ENCODE results near the gene PRPS1L1.

The PRPS1L1 gene

GRCh38 chr7:18019555-18019954 is 8.1 kb downstream of the PRPS1L1 start:
- TF ChIP-seq CTCF (IDR thresholded peaks at IDR 0.05), result no peak
- no peaks in the 10 kb centered on the region for H3K36me3 Mint-ChIP-seq (ENCODE audit: low read depth)
- no peaks in the 10 kb centered on the region for H3K9me3 Mint-ChIP-seq
- no peaks in the 10 kb centered on the region for H3K4me1 Mint-ChIP-seq
- H3K4me3 Mint-ChIP-seq, result no peak overlapping the region
- H3K27ac Mint-ChIP-seq, result no peak overlapping the region
- H3K27me3 Mint-ChIP-seq (ENCODE audit: low read depth, poor library complexity), result no peaks in the 10 kb centered on the region
- no peak for DNase-seq

GRCh38 chr7:18018296-18019215 is 9.1 kb downstream of the PRPS1L1 start:
- no peaks in the 10 kb centered on the region for H3K36me3 Mint-ChIP-seq (ENCODE audit: low read depth)
- H3K27me3 Mint-ChIP-seq (ENCODE audit: low read depth, poor library complexity), result no peaks in the 10 kb centered on the region
- no peaks in the 10 kb centered on the region for H3K9me3 Mint-ChIP-seq
- no peaks in the 10 kb centered on the region for H3K4me1 Mint-ChIP-seq
- no peak overlapping the region for H3K27ac Mint-ChIP-seq
- no peak for DNase-seq
- H3K4me3 Mint-ChIP-seq, result no peak overlapping the region
- no peak for TF ChIP-seq CTCF (IDR thresholded peaks at IDR 0.05)

GRCh38 chr7:18016547-18017444 is 10.8 kb downstream of the PRPS1L1 start:
- Mint-ChIP-seq H3K9me3 (no peaks in the 10 kb centered on the region), H3K4me3 (no peak overlapping the region), H3K4me1 (no peaks in the 10 kb centered on the region), H3K27ac (no peak overlapping the region), H3K27me3 (ENCODE audit: low read depth, poor library complexity) (no peaks in the 10 kb centered on the region), H3K36me3 (ENCODE audit: low read depth) (no peaks in the 10 kb centered on the region)
- no peak for TF ChIP-seq CTCF (IDR thresholded peaks at IDR 0.05)
- DNase-seq, result no peak

GRCh38 chr7:18013936-18014335 is 13.7 kb downstream of the PRPS1L1 start:
- Mint-ChIP-seq H3K27ac (no peak overlapping the region), H3K4me3 (no peak overlapping the region), H3K9me3 (peaks cover 8% of the 10 kb centered on the region), H3K4me1 (no peaks in the 10 kb centered on the region), H3K36me3 (ENCODE audit: low read depth) (no peaks in the 10 kb centered on the region), H3K27me3 (ENCODE audit: low read depth, poor library complexity) (peaks cover 4% of the 10 kb centered on the region)
- DNase-seq, result no peak
- TF ChIP-seq CTCF (IDR thresholded peaks at IDR 0.05), result no peak

- no peak for DNase-seq
- TF ChIP-seq CTCF (IDR thresholded peaks at IDR 0.05), result no peak
- Mint-ChIP-seq H3K36me3 (ENCODE audit: low read depth) (no peaks in the 10 kb centered on the region), H3K27me3 (ENCODE audit: low read depth, poor library complexity) (peaks cover 6% of the 10 kb centered on the region), H3K27ac (no peak overlapping the region), H3K4me3 (no peak overlapping the region), H3K4me1 (peaks cover 10% of the 10 kb centered on the region), H3K9me3 (peaks cover 28% of the 10 kb centered on the region)
Observed at GRCh38 chr7:18004372-18004771, 23.3 kb downstream of the PRPS1L1 start.
